Suppressor macrophage treated with lipopolysaccharide for 4 hours (primary cell): ENCODE results near the gene SEC11A.

Source experiments
- DNase-seq: peaks from one replicate; pipeline ENCODE4 v3.0.0-alpha.2; 2020

SEC11A gene

GRCh38 chr15:84634228-84634837 is 81.6 kb downstream of the SEC11A start:
- DNase-seq: no peak

GRCh38 chr15:84633311-84634227 is 82.4 kb downstream of the SEC11A start:
- DNase-seq: peak; percentile 82

- peak; percentile 27 for DNase-seq
Observed at GRCh38 chr15:84631706-84632272, 84.2 kb downstream of the SEC11A start.

GRCh38 chr15:84629033-84629432 is 86.9 kb downstream of the SEC11A start:
- DNase-seq: no peak

- no peak for DNase-seq
Observed at GRCh38 chr15:84625123-84625522, 90.8 kb downstream of the SEC11A start.

- DNase-seq: no peak
Observed at GRCh38 chr15:84624359-84624758, 91.6 kb downstream of the SEC11A start.

- no peak for DNase-seq
Observed at GRCh38 chr15:84621358-84621979, 94.5 kb downstream of the SEC11A start.

- no peak for DNase-seq
Observed at GRCh38 chr15:84620626-84621025, 95.3 kb downstream of the SEC11A start.
